Endothelial cell of umbilical vein (primary cell): ENCODE data around the gene CACNA1F. TPM values are rescaled to one million over a fixed set of nuclear protein-coding genes. Genes with fewer than 3 reads are reported as not detected.
A peak's percentile ranks its signal among the peaks of the same experiment; 100 is the strongest.

Experiments used
- BruUV-seq: library from RNA; stranded (reverse); fragments of 400-500 nt; replicated peaks from 2 replicates; lab custom pipeline; 2021; lab: Mats Ljungman, UMichigan
- CTCF ChIA-PET: fragments of 300-600, 350-600 bp; sonication (Branson Sonifier 250); formaldehyde crosslinking; loops from one replicate; lab custom pipeline; 2021; ENCODE audit warnings: antibody characterized with exemption, inconsistent platforms; lab: Charles Lee
- POLR2A ChIA-PET: fragments of 300-600, 350-600 bp; sonication (Branson Sonifier 250); formaldehyde crosslinking; loops from one replicate; lab custom pipeline; 2021; ENCODE audit warnings: antibody characterized with exemption, inconsistent platforms; lab: Charles Lee
- DNase-seq: peaks from one replicate; pipeline ENCODE4 v3.0.0-alpha.2; 2011; ENCODE audit warnings: low read depth, low spot score
- FAIRE-seq: peaks from 2 replicates; lab custom pipeline; 2011; peaks lifted over from hg19 to GRCh38; lab: Jason Lieb, UNC
- H2AFZ ChIP-seq: 2 replicates; pipeline ENCODE4 v1.6.0; 2012; ENCODE audit warnings: low read depth, low read length, control low read depth, inconsistent platforms
- H3K27ac ChIP-seq: 2 replicates; pipeline ENCODE4 v1.5.1; 2011; ENCODE audit warnings: low read depth, mild to moderate bottlenecking, control low read depth, low read length, moderate library complexity; ENCODE audit not compliant: insufficient read depth
- H3K27me3 ChIP-seq, 2 experiments: 2 replicates each; pipeline versions ENCODE4 v1.6.0 to v1.6.1; 2011; ENCODE audit warnings: low read length in 2 of 2, mixed read lengths in 1 of 2; ENCODE audit not compliant: control insufficient read depth in 2 of 2, insufficient read depth in 2 of 2
- H3K36me3 ChIP-seq, 2 experiments: 2 replicates in 1 of 2; 3 replicates in 1 of 2; pipeline ENCODE4 v1.5.1; 2011; ENCODE audit warnings: low read length in 2 of 2, mild to moderate bottlenecking in 1 of 2, moderate library complexity in 1 of 2; ENCODE audit not compliant: control insufficient read depth in 2 of 2, insufficient read depth in 2 of 2; ENCODE audit errors: extremely low read depth in 1 of 2
- H3K4me1 ChIP-seq: 3 replicates; pipeline ENCODE4 v1.5.1; 2011; ENCODE audit warnings: mild to moderate bottlenecking, low read length; ENCODE audit not compliant: control insufficient read depth, insufficient read depth; ENCODE audit errors: extremely low read depth
- H3K4me2 ChIP-seq: 2 replicates; pipeline ENCODE4 v1.6.1; 2011; ENCODE audit warnings: low read length, control low read depth, mixed read lengths; ENCODE audit not compliant: insufficient read depth
- H3K4me3 ChIP-seq, 3 experiments: fragments of 200-600 bp in 1 of 3; sonication (generic), shearing (Covaris generic) in 1 of 3; replicated peaks in 1 of 3; 2 replicates each; pipeline ENCODE4 v1.5.1; 2011 to 2016; ENCODE audit warnings: control low read depth in 3 of 3, low read length in 3 of 3, mild to moderate bottlenecking in 2 of 3, inconsistent platforms in 1 of 3, low read depth in 1 of 3, moderate library complexity in 1 of 3; ENCODE audit not compliant: insufficient read depth in 1 of 3
- H3K79me2 ChIP-seq: 2 replicates; pipeline ENCODE4 v1.6.0; 2012; ENCODE audit warnings: low read length, inconsistent platforms; ENCODE audit not compliant: control insufficient read depth, insufficient read depth
- H3K9ac ChIP-seq: replicated peaks from 2 replicates; pipeline ENCODE3; 2011; ENCODE audit warnings: low read length, control low read depth; ENCODE audit not compliant: insufficient read depth; ENCODE audit errors: extremely low read depth
- H3K9me1 ChIP-seq: replicated peaks from 3 replicates; pipeline ENCODE4 v1.6.0; 2011; ENCODE audit warnings: mild to moderate bottlenecking, low read length; ENCODE audit not compliant: control insufficient read depth, insufficient read depth; ENCODE audit errors: extremely low read depth
- H3K9me3 ChIP-seq: replicated peaks from 2 replicates; pipeline ENCODE4 v1.5.1; 2012; ENCODE audit warnings: low read length, inconsistent platforms; ENCODE audit not compliant: control insufficient read depth, insufficient read depth
- H4K20me1 ChIP-seq: replicated peaks from 2 replicates; pipeline ENCODE3; 2011; ENCODE audit warnings: mild to moderate bottlenecking, low read length; ENCODE audit not compliant: control insufficient read depth, insufficient read depth; ENCODE audit errors: extremely low read depth
- EZH2 ChIP-seq: IDR thresholded peaks from 2 replicates; pipeline ENCODE4 v1.6.1; 2012; ENCODE audit warnings: borderline replicate concordance, low read depth, mild to moderate bottlenecking, moderate library complexity, low read length, inconsistent platforms; ENCODE audit not compliant: severe bottlenecking
- JUN ChIP-seq: IDR thresholded peaks from 2 replicates; pipeline ENCODE4 v1.6.1; 2011; ENCODE audit warnings: borderline replicate concordance, low read depth; ENCODE audit not compliant: insufficient read length, insufficient read depth
- POLR2A ChIP-seq: IDR thresholded peaks from 2 replicates; pipeline ENCODE4 v1.6.1; 2012; ENCODE audit warnings: low read depth, mild to moderate bottlenecking, control low read depth, low read length
- POLR2AphosphoS5 ChIP-seq: IDR thresholded peaks from 2 replicates; pipeline ENCODE4 v1.6.1; 2012; ENCODE audit warnings: low read depth, mild to moderate bottlenecking, control low read depth, low read length, moderate library complexity; ENCODE audit not compliant: insufficient read depth
- dilution Hi-C: fragments of 300-500 bp; cut with MboI; formaldehyde crosslinking; loops from one replicate; pipeline ENCODE4 v1.15.0; 2019; ENCODE audit warnings: low sequenced_read_pairs; ENCODE audit not compliant: extremely low pct_ligation_motif_present
- intact Hi-C: fragments of 100-400 bp; cut with micrococcal nuclease; formaldehyde crosslinking; loops from one replicate; pipeline ENCODE4 v1.10.0; 2022
- polyA plus RNA-seq, 4 experiments: library from polyadenylated mRNA; depleted of rRNA in 3 of 4; stranded (reverse) in 3 of 4; unstranded in 1 of 4; fragments of >200 nt; gene quantifications; 2 replicates each; pipeline versions ENCODE4 v1.2.1 to v1.2.3, GENCODE V29; 2011 to 2012; ENCODE audit warnings: missing spikeins in 1 of 4
- total RNA-seq: library from RNA; stranded (reverse); gene quantifications from 2 replicates; pipeline ENCODE4 v1.2.3, GENCODE V29; 2021

CACNA1F gene
- total and polyA plus RNA-seq, 2 donors (not counting 3 experiments of a cell fraction or from before 2014, with no cell fraction given), result not detected

GRCh38 chrX:49269767-49270248 lies 36.7 kb upstream of the CACNA1F start, which contains the start of gene PPP1R3F:
Gene PPP1R3F, plus strand, starts transcription at chrX:49269793. Its CDS starts 77 bp downstream, at chrX:49269870.
- no TSS peak for BruUV-seq
- no peaks in the 10 kb centered on the region for H3K4me1 ChIP-seq
- CTCF ChIA-PET, result interaction anchor here (2.0 kb wide), 1 partner anchor 77 kb away, joined by 12 read pairs; no protein-coding TSS in a partner anchor
- H3K4me2 ChIP-seq, result peak within 1 kb of the TSS; percentile 60
- H3K9ac ChIP-seq, result peak within 1 kb of the TSS; percentile 84
- DNase-seq (peak; percentile 1), FAIRE-seq (no peak)
- intact Hi-C loops (loop anchor here (1.0 to 10.0 kb wide), 4 partner anchors 79 to 1613 kb away; partner anchors contain the start of genes GPKOW, PQBP1, TIMM17B and UXT), dilution Hi-C loops (no loop called here)
- peak within 1 kb of the TSS; percentile 29 to 78 (median 59) for H3K4me3 ChIP-seq
- H3K27me3 ChIP-seq, result no peaks in the 10 kb centered on the region
- no peak for TF ChIP-seq EZH2
- TF ChIP-seq POLR2AphosphoS5, result peak; percentile 45
- POLR2A ChIA-PET, result no interaction called here
- H3K79me2 ChIP-seq, result peaks cover 17% of the 10 kb centered on the region
- no peaks in the 10 kb centered on the region for H3K36me3 ChIP-seq
- no peaks in the 10 kb centered on the region for H3K9me3 ChIP-seq
- no peaks in the 10 kb centered on the region for H3K9me1 ChIP-seq
- H4K20me1 ChIP-seq, result no peaks in the 10 kb centered on the region
- peak within 1 kb of the TSS; percentile 70 for H2AFZ ChIP-seq
- peak within 1 kb of the TSS; percentile 80 for H3K27ac ChIP-seq

GRCh38 chrX:49269010-49269766 lies 36.0 kb upstream of the CACNA1F start:
- POLR2A ChIA-PET, result interaction anchor here (0.7 to 0.9 kb wide), 2 partner anchors 34 to 78 kb away, joined by 5 to 6 read pairs; partner anchors contain the start of gene CCDC22
- H2AFZ ChIP-seq, result peak overlapping the region; percentile 70
- no peaks in the 10 kb centered on the region for H3K27me3 ChIP-seq
- DNase-seq, result peak; percentile 97
- dilution Hi-C loops, result no loop called here
- H3K4me2 ChIP-seq, result peak overlapping the region; percentile 60
- H3K79me2 ChIP-seq, result peaks cover 17% of the 10 kb centered on the region
- peak overlapping the region; percentile 23 to 78 (median 59) for H3K4me3 ChIP-seq
- H3K36me3 ChIP-seq, result no peaks in the 10 kb centered on the region
- H3K9me1 ChIP-seq, result no peaks in the 10 kb centered on the region
- peak overlapping the region; percentile 80 for H3K27ac ChIP-seq
- intact Hi-C loops, result loop anchor here (1.0 to 10.0 kb wide), 4 partner anchors 78 to 1612 kb away; partner anchors contain the start of genes GPKOW, PQBP1, TIMM17B and UXT
- no peaks in the 10 kb centered on the region for H3K9me3 ChIP-seq
- H3K4me1 ChIP-seq, result no peaks in the 10 kb centered on the region
- peak; percentile 100 for FAIRE-seq
- TF ChIP-seq JUN (no peak), POLR2A (peak; percentile 67), POLR2AphosphoS5 (peak; percentile 51)
- H3K9ac ChIP-seq, result peak overlapping the region; percentile 84
- no TSS peak for BruUV-seq
- no peaks in the 10 kb centered on the region for H4K20me1 ChIP-seq
- CTCF ChIA-PET, result interaction anchor here (2.0 kb wide), 1 partner anchor 76 kb away, joined by 12 read pairs; no protein-coding TSS in a partner anchor
